ENCODE measurements around the gene HYDIN. TPM values are rescaled to one million over a fixed set of nuclear protein-coding genes. Genes with fewer than 3 reads are reported as not detected.
"Not testable (repeated sequence)": the region's sequence is repeated elsewhere in the genome, so short reads cannot be mapped to it uniquely, and the experiment has no call there.

HYDIN gene
- total and polyA plus RNA-seq, 4 donors = 0.14 to 3.0 (median 0.60) TPM

DNA sequence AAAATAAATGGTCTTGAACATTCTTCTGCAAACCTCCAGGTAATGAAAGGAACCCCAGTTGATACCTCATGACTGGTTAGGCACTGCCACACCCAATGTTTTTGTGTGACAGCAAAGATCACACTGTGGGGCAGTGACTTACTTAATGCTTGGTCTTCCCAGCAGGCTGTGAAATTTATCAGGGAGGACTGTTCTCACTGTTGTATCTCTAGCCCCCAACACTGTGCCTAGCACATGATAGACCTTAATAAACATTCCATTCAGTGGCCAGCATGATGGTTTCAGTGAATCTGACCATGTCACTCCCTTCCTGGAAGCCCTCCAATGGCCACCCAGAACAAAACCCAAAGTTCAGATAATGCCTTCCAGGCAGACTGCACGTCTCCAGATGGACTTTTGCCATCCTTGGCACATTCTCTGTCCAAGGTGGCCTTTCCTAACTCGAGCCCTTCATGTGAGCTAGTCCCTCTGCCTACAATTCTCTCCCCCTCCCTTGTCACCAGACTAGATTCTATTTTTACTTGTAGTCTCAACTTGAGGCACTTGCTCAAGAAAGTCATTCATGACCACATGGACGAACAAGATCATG lies 206.6 kb downstream of the HYDIN start:
- not testable (repeated sequence) for H3K36me3 ChIP-seq (ENCODE audit: control insufficient read depth in 4 of 4, insufficient read depth in 3 of 4, low read depth in 1 of 4, low read length in 3 of 4); H3K4me1 ChIP-seq (ENCODE audit: control insufficient read depth in 4 of 4, insufficient read depth in 4 of 4, low read length in 3 of 4); H3K9me3 ChIP-seq (ENCODE audit: control insufficient read depth in 4 of 4, low read length in 3 of 4); H3K4me3 ChIP-seq (ENCODE audit: low read depth in 1 of 3, low read length in 3 of 3); H3K27me3 ChIP-seq (ENCODE audit: control insufficient read depth in 4 of 4, insufficient read depth in 4 of 4, low read length in 3 of 4); H3K9ac ChIP-seq (ENCODE audit: low read depth in 1 of 2, low read length in 2 of 2); H3K27ac ChIP-seq (ENCODE audit: low read depth in 1 of 2, low read length in 2 of 2); DNase-seq (ENCODE audit: low spot score)
- 30% methylated on average over 3 of the region's 3 CpGs for WGBS

DNA sequence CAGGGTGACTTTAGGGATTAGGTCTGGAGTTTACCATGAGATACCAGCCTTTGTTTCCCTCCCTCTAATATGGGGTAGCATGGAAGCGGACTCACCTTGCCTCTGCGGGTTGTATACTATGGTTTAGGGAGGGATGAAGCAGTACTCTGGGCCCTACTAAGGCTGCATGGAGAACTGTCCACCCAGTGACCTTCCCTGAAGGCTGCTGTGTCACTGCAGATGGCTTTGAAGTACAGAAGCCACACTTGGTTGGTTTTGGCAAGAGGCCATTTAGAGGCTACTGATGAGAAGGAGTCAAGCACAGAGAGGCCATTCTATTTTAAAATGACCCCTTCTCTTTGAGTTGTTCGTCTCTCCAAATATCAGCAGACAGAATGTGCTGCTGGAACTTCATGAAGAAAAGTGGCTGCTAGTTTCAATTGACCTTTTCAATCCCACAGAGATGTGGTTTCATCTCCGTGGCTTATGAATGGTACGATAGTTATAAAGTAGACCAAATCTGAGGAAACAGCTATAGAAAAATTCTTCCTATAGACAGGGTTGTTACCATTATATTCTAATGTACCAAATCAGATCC lies 208.5 kb downstream of the HYDIN start:
- not testable (repeated sequence) for H3K9me3 ChIP-seq (ENCODE audit: control insufficient read depth in 4 of 4, low read length in 3 of 4); DNase-seq (ENCODE audit: low spot score); H3K4me1 ChIP-seq (ENCODE audit: control insufficient read depth in 4 of 4, insufficient read depth in 4 of 4, low read length in 3 of 4); H3K9ac ChIP-seq (ENCODE audit: low read depth in 1 of 2, low read length in 2 of 2); H3K36me3 ChIP-seq (ENCODE audit: control insufficient read depth in 4 of 4, insufficient read depth in 3 of 4, low read depth in 1 of 4, low read length in 3 of 4); H3K27me3 ChIP-seq (ENCODE audit: control insufficient read depth in 4 of 4, insufficient read depth in 4 of 4, low read length in 3 of 4); H3K4me3 ChIP-seq (ENCODE audit: low read depth in 1 of 3, low read length in 3 of 3); H3K27ac ChIP-seq (ENCODE audit: low read depth in 1 of 2, low read length in 2 of 2)
- 84% methylated on average over 3 of the region's 5 CpGs for WGBS

DNA sequence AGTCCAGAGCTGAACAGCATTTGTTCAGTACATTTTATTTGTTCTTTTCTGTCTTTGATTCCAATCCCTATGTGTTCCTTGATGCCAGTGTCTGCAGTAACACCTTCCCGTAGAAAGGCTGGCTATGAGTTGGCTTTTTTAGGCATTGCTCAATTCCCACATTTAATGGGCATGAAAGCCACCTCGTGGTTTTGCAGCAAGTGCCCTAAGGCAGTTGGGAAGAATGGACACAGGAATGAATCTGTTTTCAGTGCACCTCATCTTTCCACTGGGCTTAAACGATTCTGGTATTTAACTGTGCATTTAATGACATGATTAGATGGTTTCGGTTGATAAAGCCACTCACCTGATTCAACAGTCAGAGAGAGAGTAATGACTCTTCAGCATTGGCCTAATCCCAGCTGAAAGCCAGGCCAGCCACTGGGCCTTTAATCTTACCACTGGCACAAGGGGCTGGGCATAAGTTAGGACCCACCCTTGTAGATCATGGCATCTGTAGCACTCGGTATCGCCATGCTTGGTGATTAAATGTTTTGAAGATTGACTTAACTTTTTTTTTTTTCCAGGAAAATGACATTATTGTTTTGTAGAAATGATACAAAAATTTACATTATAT lies 211.3 kb downstream of the HYDIN start:
- not testable (repeated sequence) for H3K27ac ChIP-seq (ENCODE audit: low read depth in 1 of 2, low read length in 2 of 2); H3K4me3 ChIP-seq (ENCODE audit: low read depth in 1 of 3, low read length in 3 of 3); DNase-seq (ENCODE audit: low spot score); H3K9me3 ChIP-seq (ENCODE audit: control insufficient read depth in 4 of 4, low read length in 3 of 4); H3K9ac ChIP-seq (ENCODE audit: low read depth in 1 of 2, low read length in 2 of 2); H3K36me3 ChIP-seq (ENCODE audit: control insufficient read depth in 4 of 4, insufficient read depth in 3 of 4, low read depth in 1 of 4, low read length in 3 of 4); H3K27me3 ChIP-seq (ENCODE audit: control insufficient read depth in 4 of 4, insufficient read depth in 4 of 4, low read length in 3 of 4); H3K4me1 ChIP-seq (ENCODE audit: control insufficient read depth in 4 of 4, insufficient read depth in 4 of 4, low read length in 3 of 4)
- 82% methylated on average over 6 of the region's 6 CpGs for WGBS

DNA sequence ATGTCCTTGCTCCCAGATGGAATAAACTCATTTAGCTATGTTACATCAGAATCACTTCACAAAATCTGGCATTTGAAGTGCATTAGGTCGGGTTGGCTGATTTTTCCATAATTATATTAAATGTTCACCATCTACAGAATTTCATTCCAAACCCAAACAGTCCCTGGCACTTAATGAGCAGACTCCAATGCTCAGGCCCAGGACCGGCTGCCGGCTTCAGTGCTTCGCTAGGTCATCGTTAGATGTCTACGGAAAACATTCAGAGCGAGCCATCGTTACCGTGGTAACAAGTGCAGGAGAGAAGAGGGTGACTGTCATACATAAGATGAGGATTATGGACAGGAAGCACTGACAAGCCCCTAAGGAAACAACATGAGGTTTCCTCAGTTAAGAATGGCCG lies 215.1 kb downstream of the HYDIN start:
- not testable (repeated sequence) for H3K27ac ChIP-seq (ENCODE audit: low read depth in 1 of 2, low read length in 2 of 2); DNase-seq (ENCODE audit: low spot score); H3K9me3 ChIP-seq (ENCODE audit: control insufficient read depth in 4 of 4, low read length in 3 of 4); H3K4me1 ChIP-seq (ENCODE audit: control insufficient read depth in 4 of 4, insufficient read depth in 4 of 4, low read length in 3 of 4); H3K4me3 ChIP-seq (ENCODE audit: low read depth in 1 of 3, low read length in 3 of 3); H3K27me3 ChIP-seq (ENCODE audit: control insufficient read depth in 4 of 4, insufficient read depth in 4 of 4, low read length in 3 of 4); H3K36me3 ChIP-seq (ENCODE audit: control insufficient read depth in 4 of 4, insufficient read depth in 3 of 4, low read depth in 1 of 4, low read length in 3 of 4); H3K9ac ChIP-seq (ENCODE audit: low read depth in 1 of 2, low read length in 2 of 2)
- 78% methylated on average over 7 of the region's 10 CpGs for WGBS

DNA sequence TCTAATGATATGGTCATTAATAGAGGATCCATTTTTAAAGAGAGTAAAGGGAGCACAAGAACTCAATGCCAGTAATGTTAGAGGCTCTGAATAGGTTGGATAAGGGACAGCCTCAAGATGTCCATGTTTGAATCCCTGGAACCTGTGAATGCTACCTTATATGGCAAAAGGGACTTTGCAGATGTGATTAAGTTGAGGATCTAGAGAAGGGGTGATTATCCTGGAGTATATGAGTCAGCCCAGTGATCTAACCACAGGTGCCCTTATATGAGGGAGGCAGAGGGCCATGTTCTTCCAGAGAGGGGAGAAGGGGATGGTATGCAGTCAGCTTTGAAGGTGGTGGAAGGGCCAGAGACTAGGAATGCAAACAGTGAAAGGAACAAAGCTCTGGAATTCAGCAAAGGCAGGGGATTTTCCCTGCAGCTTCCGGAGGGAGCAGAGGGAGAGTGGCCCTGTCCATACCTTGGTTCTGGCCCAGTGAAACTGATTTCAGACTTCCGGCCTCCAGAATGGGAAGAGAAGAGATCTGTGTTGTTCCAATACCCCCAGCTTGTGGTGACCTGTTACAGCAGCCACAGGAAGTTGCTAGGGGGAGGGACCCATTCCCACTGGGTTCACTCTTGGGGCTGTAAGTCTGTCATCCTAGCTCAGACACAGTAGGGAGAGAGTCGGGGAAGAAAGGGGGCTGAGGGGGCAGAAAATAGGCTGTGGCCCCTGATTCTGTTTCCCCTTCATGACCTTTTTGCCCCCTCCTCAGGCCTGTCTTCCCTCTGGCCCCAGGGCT lies 220.9 kb downstream of the HYDIN start:
- not testable (repeated sequence) for DNase-seq (ENCODE audit: low spot score); H3K4me1 ChIP-seq (ENCODE audit: control insufficient read depth in 4 of 4, insufficient read depth in 4 of 4, low read length in 3 of 4)
- no CpG with 5 or more reads among the region's 3 CpGs for WGBS

DNA sequence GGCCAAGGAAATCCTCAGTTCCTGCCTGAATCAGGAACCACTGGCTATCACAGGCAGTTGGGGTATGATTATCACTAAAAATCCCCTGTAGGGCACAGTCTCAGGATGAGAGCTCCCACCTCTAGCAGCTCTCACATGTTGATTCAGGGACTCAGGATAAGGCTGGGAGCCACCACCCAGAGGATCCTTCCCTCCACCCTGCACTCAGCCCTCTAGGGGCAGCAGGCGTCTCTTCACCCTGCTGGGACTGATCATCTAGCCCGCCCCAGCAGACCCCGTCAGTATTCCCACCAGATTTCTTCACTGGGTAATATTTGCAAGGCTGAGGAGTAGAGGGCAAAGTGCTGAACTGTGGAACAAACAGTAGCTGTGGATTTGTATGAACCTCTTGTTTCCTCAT lies 224.0 kb downstream of the HYDIN start:
- not testable (repeated sequence) for H3K9ac ChIP-seq (ENCODE audit: low read depth in 1 of 2, low read length in 2 of 2); H3K4me1 ChIP-seq (ENCODE audit: control insufficient read depth in 4 of 4, insufficient read depth in 4 of 4, low read length in 3 of 4); H3K27me3 ChIP-seq (ENCODE audit: control insufficient read depth in 4 of 4, insufficient read depth in 4 of 4, low read length in 3 of 4); DNase-seq (ENCODE audit: low spot score); H3K9me3 ChIP-seq (ENCODE audit: control insufficient read depth in 4 of 4, low read length in 3 of 4); H3K36me3 ChIP-seq (ENCODE audit: control insufficient read depth in 4 of 4, insufficient read depth in 3 of 4, low read depth in 1 of 4, low read length in 3 of 4); H3K4me3 ChIP-seq (ENCODE audit: low read depth in 1 of 3, low read length in 3 of 3); H3K27ac ChIP-seq (ENCODE audit: low read depth in 1 of 2, low read length in 2 of 2)
- WGBS = 46% methylated on average over 3 of the region's 3 CpGs

More for the DNA sequence above, 220.9 kb downstream of the HYDIN start:
- not testable (repeated sequence) for H3K36me3 ChIP-seq (ENCODE audit: control insufficient read depth in 4 of 4, insufficient read depth in 3 of 4, low read depth in 1 of 4, low read length in 3 of 4); H3K9ac ChIP-seq (ENCODE audit: low read depth in 1 of 2, low read length in 2 of 2); H3K9me3 ChIP-seq (ENCODE audit: control insufficient read depth in 4 of 4, low read length in 3 of 4); H3K27me3 ChIP-seq (ENCODE audit: control insufficient read depth in 4 of 4, insufficient read depth in 4 of 4, low read length in 3 of 4); H3K27ac ChIP-seq (ENCODE audit: low read depth in 1 of 2, low read length in 2 of 2); H3K4me3 ChIP-seq (ENCODE audit: low read depth in 1 of 3, low read length in 3 of 3)

All from liver (tissue), 9 donors.